Neural progenitor cell (in vitro differentiated cells): ENCODE data around the gene DNAJC13. TPM values are rescaled to one million over a fixed set of nuclear protein-coding genes. Genes with fewer than 3 reads are reported as not detected.

ENCODE experiments used
- DNase-seq: peaks from one replicate; pipeline ENCODE4 v3.0.0-alpha.2; 2016; ENCODE audit warnings: low spot score
- H2AFZ ChIP-seq: fragments of 200-600 bp; sonication (generic); replicated peaks from 2 replicates; pipeline ENCODE4 v1.6.1; 2016; ENCODE audit warnings: antibody characterized with exemption
- H3F3A ChIP-seq: fragments of 200-600 bp; sonication (generic); 2 replicates; pipeline ENCODE4 v1.6.1; 2016; ENCODE audit warnings: antibody characterized with exemption, low read depth
- H3K27ac ChIP-seq: fragments of 200-600 bp; sonication (generic); 2 replicates; pipeline ENCODE4 v1.5.1; 2016; ENCODE audit warnings: mild to moderate bottlenecking
- H3K27me3 ChIP-seq: fragments of 200-600 bp; sonication (generic); 2 replicates; pipeline ENCODE4 v1.6.1; 2016; ENCODE audit warnings: mild to moderate bottlenecking, moderate library complexity
- H3K36me3 ChIP-seq: fragments of 200-600 bp; sonication (generic); 2 replicates; pipeline ENCODE4 v1.5.1; 2016
- H3K4me1 ChIP-seq: fragments of 200-600 bp; sonication (generic); 2 replicates; pipeline ENCODE4 v1.6.1; 2016; ENCODE audit warnings: mixed run types
- H3K4me2 ChIP-seq: fragments of 200-600 bp; sonication (generic); 2 replicates; pipeline ENCODE4 v1.6.1; 2016
- H3K4me3 ChIP-seq: fragments of 200-600 bp; sonication (generic); 2 replicates; pipeline ENCODE4 v1.5.1; 2016
- H3K79me2 ChIP-seq: fragments of 200-600 bp; sonication (generic); 2 replicates; pipeline ENCODE4 v1.6.1; 2016; ENCODE audit warnings: low read depth
- H3K9ac ChIP-seq: fragments of 200-600 bp; sonication (generic); 2 replicates; pipeline ENCODE4 v1.6.1; 2016
- H3K9me3 ChIP-seq: fragments of 200-600 bp; sonication (generic); 2 replicates; pipeline ENCODE4 v1.5.1; 2016; ENCODE audit warnings: low read depth
- H4K20me1 ChIP-seq: fragments of 200-600 bp; sonication (generic); 2 replicates; pipeline ENCODE4 v1.6.1; 2016; ENCODE audit warnings: low read depth
- H3K27ac Mint-ChIP-seq: 3 replicates; pipeline ENCODE4 v1.8.0; 2021; ENCODE audit warnings: mixed read lengths
- H3K27me3 Mint-ChIP-seq: 2 replicates; pipeline ENCODE4 v1.8.0; 2022; ENCODE audit warnings: low read depth, mild to moderate bottlenecking, inconsistent platforms, moderate library complexity, mixed read lengths; ENCODE audit not compliant: insufficient read depth
- H3K36me3 Mint-ChIP-seq: 3 replicates; pipeline ENCODE4 v1.8.0; 2021; ENCODE audit warnings: mixed read lengths
- H3K4me1 Mint-ChIP-seq: 3 replicates; pipeline ENCODE4 v1.8.0; 2021; ENCODE audit warnings: mixed read lengths
- H3K4me3 Mint-ChIP-seq: 3 replicates; pipeline ENCODE4 v1.8.0; 2021; ENCODE audit warnings: mild to moderate bottlenecking, moderate library complexity, mixed read lengths
- H3K9me3 Mint-ChIP-seq: 3 replicates; pipeline ENCODE4 v1.8.0; 2020; ENCODE audit warnings: mixed read lengths
- CTCF ChIP-seq: fragments of 200-600 bp; sonication (generic); IDR thresholded peaks from 2 replicates; pipeline ENCODE4 v1.5.1; 2017; ENCODE audit warnings: antibody characterized with exemption, mild to moderate bottlenecking
- EZH2 ChIP-seq: fragments of 200-600 bp; sonication (generic); IDR thresholded peaks from 2 replicates; pipeline ENCODE4 v1.6.1; 2017; ENCODE audit warnings: antibody characterized with exemption, mild to moderate bottlenecking, moderate library complexity
- EZH2phosphoT487 ChIP-seq: fragments of 200-600 bp; sonication (generic); IDR thresholded peaks from 2 replicates; pipeline ENCODE4 v1.6.1; 2017; ENCODE audit warnings: antibody characterized with exemption
- total RNA-seq: library from RNA; depleted of rRNA; stranded (reverse); fragments of >200 nt; gene quantifications from 2 replicates; pipeline ENCODE4 v1.2.3, GENCODE V29; 2015; ENCODE audit warnings: low replicate concordance

The DNAJC13 gene
- total RNA-seq, 1 donor from 2014 or later, result 36.3 TPM

- H3K9me3 Mint-ChIP-seq, result no peaks in the 10 kb centered on the region
- no peaks in the 10 kb centered on the region for H3K27me3 ChIP-seq
- no peaks in the 10 kb centered on the region for H3K4me1 Mint-ChIP-seq
- no peak overlapping the region for H3K27ac Mint-ChIP-seq
- H2AFZ ChIP-seq, result no peak overlapping the region
- no peaks in the 10 kb centered on the region for H3K27me3 Mint-ChIP-seq
- no peak overlapping the region for H3K4me2 ChIP-seq
- peaks cover 2% of the 10 kb centered on the region for H3K36me3 Mint-ChIP-seq
- no peak overlapping the region for H3K27ac ChIP-seq
- no peak for DNase-seq
- no peaks in the 10 kb centered on the region for H3K36me3 ChIP-seq
- peaks cover 56% of the 10 kb centered on the region for H3K79me2 ChIP-seq
- H3K4me1 ChIP-seq, result no peaks in the 10 kb centered on the region
- H4K20me1 ChIP-seq, result peaks cover 9% of the 10 kb centered on the region
- no peak overlapping the region for H3K4me3 ChIP-seq
- H3K9me3 ChIP-seq, result no peaks in the 10 kb centered on the region
- no peak for TF ChIP-seq EZH2
- no peak for TF ChIP-seq CTCF
- no peak for TF ChIP-seq EZH2phosphoT487
- no peak overlapping the region for H3K9ac ChIP-seq
- H3F3A ChIP-seq, result no peaks in the 10 kb centered on the region
- no peak overlapping the region for H3K4me3 Mint-ChIP-seq
These were observed 15.3 kb downstream of the DNAJC13 start for GRCh38 chr3:132432639-132433038.

- no peak for DNase-seq
- Mint-ChIP-seq H3K9me3 (no peaks in the 10 kb centered on the region), H3K4me3 (no peak overlapping the region), H3K27ac (no peak overlapping the region), H3K36me3 (peaks cover 2% of the 10 kb centered on the region), H3K27me3 (no peaks in the 10 kb centered on the region), H3K4me1 (no peaks in the 10 kb centered on the region)
- H3K4me1 ChIP-seq, result no peaks in the 10 kb centered on the region
- no peak overlapping the region for H3K4me2 ChIP-seq
- H3K4me3 ChIP-seq, result no peak overlapping the region
- H3K27ac ChIP-seq, result no peak overlapping the region
- H3K27me3 ChIP-seq, result no peaks in the 10 kb centered on the region
- H4K20me1 ChIP-seq, result peaks cover 9% of the 10 kb centered on the region
- no peak overlapping the region for H3K9ac ChIP-seq
- H3K9me3 ChIP-seq, result no peaks in the 10 kb centered on the region
- TF ChIP-seq EZH2phosphoT487 (no peak), CTCF (no peak), EZH2 (no peak)
- H3F3A ChIP-seq, result no peaks in the 10 kb centered on the region
- no peaks in the 10 kb centered on the region for H3K36me3 ChIP-seq
- peaks cover 52% of the 10 kb centered on the region for H3K79me2 ChIP-seq
- no peak overlapping the region for H2AFZ ChIP-seq
These were observed 15.8 kb downstream of the DNAJC13 start for GRCh38 chr3:132433121-132433520.

- Histone ChIP-seq H3K27ac (no peak overlapping the region), H3K79me2 (peaks cover 30% of the 10 kb centered on the region), H3K9me3 (no peaks in the 10 kb centered on the region), H3K4me3 (no peak overlapping the region), H3K9ac (no peak overlapping the region), H2AFZ (no peak overlapping the region), H3K4me2 (no peak overlapping the region), H3K36me3 (no peaks in the 10 kb centered on the region), H3K4me1 (no peaks in the 10 kb centered on the region), H3K27me3 (no peaks in the 10 kb centered on the region), H3F3A (no peaks in the 10 kb centered on the region), H4K20me1 (peaks cover 6% of the 10 kb centered on the region)
- no peaks in the 10 kb centered on the region for H3K9me3 Mint-ChIP-seq
- H3K27ac Mint-ChIP-seq, result no peak overlapping the region
- H3K4me1 Mint-ChIP-seq, result no peaks in the 10 kb centered on the region
- H3K36me3 Mint-ChIP-seq, result peaks cover 2% of the 10 kb centered on the region
- no peak for DNase-seq
- no peaks in the 10 kb centered on the region for H3K27me3 Mint-ChIP-seq
- no peak overlapping the region for H3K4me3 Mint-ChIP-seq
- no peak for TF ChIP-seq CTCF
- no peak for TF ChIP-seq EZH2phosphoT487
- no peak for TF ChIP-seq EZH2
These were observed 18.1 kb downstream of the DNAJC13 start for GRCh38 chr3:132435224-132435910.
